NCI-H2107 treated with DMSO at 0.1 percent for 48 hours (cell line): ENCODE data around the gene S100B.

Source experiments
- DNase-seq: peaks from one replicate; lab custom pipeline; 2025; ENCODE audit not compliant: unreplicated experiment; lab: John Stamatoyannopoulos, UW

The S100B gene

DNA sequence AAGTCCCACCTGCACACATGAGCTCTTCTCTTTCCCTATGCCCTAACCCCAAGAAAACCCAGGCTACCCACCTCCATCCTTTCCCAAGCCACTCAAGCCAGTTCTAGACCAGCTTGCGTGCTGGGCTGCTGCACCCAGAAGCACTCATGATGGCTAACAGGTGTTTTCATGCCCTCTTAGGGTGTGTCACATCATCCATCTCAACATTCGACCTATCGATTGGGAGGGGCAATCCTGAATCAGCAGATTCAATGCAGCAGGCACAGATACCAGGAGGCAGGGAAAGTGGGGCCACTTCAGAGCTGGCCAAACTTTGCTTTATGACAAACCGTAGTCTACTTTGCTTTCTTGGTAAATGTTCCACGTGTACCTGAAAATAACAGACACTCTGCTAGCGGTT is 24.0 kb upstream of the S100B start:
- DNase-seq, result no peak

DNA sequence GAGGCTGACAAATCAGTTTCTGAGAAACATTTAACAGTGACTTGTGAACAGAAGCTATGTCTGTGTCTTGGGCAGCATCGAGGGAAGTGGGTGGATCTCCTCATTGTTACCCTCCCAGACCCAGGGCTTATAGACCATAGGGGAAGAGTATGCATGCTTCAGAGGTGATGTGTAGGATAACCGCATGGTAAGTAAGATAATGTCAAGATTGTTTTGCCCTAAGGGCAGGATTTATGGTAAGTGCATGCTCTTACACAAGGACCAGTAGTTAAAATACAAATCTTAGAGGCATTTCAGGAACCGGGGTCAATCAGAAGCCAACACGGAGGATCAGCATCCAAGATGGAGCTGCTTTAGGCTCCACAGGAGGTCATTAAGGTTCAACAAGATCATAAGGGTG is 22.8 kb upstream of the S100B start:
- no peak for DNase-seq

DNA sequence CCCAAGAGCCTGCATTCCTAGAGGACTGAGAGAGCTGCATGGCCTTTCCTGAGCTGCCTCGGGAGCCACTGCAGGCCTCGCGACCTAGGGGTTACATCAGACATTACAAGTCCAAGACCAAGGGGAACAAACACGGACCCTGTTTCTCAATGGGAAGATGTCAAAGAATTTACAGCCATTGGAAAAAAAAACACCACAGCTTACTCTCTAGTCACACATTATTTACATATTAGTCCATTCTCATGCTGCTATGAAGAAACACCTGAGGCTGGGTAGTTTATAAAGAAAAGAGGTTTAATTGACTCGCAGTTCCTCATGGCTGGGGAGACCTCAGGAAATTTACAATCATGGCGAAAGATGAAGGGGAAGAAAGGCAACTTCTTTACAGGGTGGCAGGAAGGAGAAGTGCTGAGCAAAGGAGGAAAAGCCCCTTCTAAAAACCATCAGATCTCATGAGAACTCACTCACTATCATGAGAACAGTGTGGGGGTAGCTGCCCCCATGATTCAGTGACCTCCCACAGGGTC is 22.2 kb upstream of the S100B start:
- DNase-seq, result no peak

DNA sequence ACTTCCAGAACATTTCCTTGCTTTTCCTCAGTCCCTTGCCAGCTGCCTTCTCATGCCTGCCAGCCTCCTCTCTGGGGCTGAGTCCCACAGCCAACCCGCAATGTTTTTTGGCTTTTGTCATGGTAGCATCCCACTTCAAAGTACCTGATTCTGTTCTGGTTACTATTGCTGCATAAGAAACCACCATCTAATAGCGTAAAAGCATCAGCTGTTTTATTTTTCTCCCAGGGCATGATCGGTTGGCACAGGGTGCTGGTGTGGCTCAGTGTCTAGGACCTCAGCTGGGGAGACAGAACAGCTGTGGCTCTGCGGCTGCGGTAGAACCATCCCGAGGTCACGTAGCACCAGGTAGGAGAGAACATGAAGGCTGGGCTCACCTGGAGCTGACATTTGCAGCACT is 21.7 kb upstream of the S100B start:
- no peak for DNase-seq

DNA sequence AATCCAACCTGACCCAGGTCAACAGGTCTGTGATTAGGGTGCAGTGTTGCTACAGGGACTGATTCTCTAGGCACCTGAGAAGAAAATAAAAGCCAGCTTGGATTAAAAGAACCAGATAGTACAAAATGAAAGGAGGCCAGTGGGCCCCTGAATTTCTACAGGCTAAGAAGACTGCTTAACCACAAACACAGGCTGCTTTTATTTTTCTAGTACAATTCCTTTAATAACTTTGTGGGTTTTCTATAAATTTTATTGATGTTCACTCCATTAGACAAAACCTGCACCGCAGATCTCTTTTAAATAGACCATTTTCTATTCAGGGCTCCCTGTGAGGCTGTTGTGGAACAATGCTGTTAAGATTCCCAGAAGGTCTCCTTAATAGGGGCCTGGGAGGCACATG is 20.9 kb upstream of the S100B start:
- no peak for DNase-seq

DNA sequence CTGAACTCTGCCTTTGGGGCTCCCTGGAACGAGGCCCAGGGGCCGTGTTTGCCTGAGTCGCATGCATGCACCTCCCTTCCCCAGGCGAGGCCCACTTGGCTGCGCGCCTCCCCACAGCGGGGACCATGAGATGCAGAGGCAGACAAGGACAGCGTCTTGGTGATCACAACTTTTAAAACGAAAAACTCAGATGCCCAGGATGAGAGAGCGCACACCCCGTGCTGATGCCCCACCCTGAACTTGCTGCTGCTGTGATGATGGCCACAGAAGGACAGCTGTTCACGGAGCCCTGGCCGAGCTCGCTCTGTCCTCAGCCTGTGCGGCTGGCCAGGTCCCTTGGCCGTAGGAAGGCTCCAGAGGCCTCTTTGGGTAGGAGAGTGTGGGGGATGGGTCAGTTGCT is 19.2 kb upstream of the S100B start:
- DNase-seq, result no peak

DNA sequence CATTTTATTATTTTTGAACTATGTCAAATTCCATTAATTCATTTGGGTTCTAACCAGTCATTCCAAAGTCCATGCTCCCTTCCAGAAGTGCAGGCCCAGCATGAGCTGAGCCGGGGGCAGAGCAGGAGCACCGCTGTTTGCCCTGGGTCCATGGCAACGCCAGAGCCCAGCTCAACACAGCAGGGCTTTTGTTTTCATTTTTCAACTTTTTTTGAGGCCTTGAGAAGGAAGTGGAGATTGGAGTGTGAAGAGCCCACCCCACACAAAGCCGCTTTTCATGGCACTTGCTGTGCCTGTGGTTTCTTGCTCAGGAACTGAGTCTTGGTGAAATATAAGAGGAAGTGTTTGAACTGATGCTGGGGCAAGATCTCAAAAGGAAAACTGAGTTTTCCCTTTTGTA is 17.3 kb upstream of the S100B start:
- DNase-seq, result no peak

- no peak for DNase-seq
Measured at GRCh38 chr21:46621457-46622182, 16.7 kb upstream of the S100B start.

- DNase-seq, result no peak
Measured at GRCh38 chr21:46620846-46621245, 16.0 kb upstream of the S100B start.

DNA sequence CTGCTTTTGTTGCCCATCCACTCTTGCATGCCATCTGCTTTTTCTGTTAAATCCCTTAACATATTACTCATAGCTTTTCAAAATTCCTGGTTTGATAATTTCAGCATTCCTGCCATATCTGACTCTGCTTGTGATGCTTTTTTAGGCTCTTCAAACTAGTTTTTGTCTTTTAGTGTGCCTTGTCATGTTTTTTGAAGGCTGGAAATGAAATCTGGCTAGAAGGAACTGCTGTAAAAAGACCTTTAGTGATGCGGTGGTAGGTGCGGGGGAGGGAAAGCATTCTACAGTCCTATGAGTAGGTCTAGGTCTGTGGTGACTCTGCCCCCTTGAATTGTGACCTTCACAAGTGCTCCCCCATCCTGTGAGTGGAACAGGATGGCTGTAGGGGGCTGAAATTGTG is 15.0 kb upstream of the S100B start:
- DNase-seq, result no peak

DNA sequence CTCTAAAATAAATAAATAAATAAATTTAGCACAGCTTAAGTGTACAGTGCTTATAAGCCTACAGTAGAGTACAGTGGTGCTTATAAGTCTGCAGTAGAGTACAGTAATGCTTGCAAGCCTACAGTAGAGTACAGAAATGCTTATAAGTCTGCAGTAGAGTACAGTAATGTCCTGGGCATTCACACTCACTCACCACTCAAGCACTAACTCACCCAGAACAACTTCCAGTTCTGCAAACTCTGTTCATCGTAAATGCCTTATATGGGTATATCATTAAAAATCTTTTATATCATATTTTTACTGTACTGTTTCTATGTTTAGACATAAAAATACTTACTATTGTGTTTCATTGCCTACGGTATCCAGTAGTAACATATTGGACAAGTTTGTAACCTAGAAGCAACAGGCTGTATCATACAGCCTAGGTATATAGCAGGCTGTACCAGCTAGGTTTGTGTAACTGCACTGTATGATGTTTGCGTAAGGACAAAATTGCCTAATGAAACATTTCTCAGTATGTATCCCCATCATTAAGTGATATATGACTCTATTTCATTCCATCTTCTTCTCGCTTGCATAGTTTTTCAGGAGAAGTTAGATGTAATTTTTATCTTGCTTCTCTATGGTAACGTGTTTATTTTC is 14.0 kb upstream of the S100B start:
- no peak for DNase-seq

- DNase-seq, result no peak
Measured at GRCh38 chr21:46617267-46618051, 12.6 kb upstream of the S100B start.

GRCh38 chr21:46616656-46617055 is 11.8 kb upstream of the S100B start:
- no peak for DNase-seq

- no peak for DNase-seq
Measured at GRCh38 chr21:46616050-46616449, 11.2 kb upstream of the S100B start.

DNA sequence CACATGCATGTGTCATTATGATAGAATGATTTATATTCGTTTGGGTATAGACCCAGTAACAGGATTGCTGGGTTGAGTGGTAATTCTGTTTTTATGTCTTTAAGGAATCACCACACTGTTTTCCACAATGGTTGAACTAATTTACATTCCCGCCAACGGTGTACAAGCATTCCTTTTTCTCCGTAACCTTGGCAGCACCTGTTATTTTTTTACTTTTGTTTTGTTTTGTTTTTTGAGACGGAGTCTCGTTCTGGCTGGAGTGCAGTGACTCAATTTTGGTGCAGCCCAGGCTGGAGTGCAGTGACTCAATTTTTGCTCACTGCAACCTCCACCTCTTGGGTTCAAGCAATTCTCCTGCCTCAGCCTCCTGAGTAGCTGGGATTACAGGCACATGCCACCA is 8.5 kb upstream of the S100B start:
- no peak for DNase-seq

- no peak for DNase-seq
Measured at GRCh38 chr21:46610018-46610701, 5.3 kb upstream of the S100B start.

- DNase-seq, result no peak
Measured at GRCh38 chr21:46608672-46609111, 3.8 kb upstream of the S100B start.

- DNase-seq, result no peak
Measured at GRCh38 chr21:46607636-46608035, 2.8 kb upstream of the S100B start.

DNA sequence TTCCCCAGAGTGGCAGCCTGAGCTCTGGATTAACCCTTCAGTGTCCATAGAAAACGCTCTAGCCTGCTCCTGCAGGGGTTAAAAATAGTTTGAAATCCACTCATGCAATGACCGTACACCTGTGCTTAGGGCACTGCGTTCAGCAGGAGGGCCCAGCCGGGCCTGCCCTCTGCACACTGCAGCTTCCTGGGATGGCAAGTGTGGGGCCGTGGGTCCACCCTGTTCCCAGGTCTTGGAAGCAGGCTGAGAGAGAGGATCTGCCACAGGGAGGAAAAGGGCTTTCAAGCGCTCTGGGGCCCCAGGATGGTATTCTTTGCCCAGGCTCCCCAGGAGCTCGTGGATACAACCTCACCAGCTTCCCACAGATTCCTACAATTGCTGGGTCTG is 1.5 kb upstream of the S100B start:
- no peak for DNase-seq

- no peak for DNase-seq
Measured at GRCh38 chr21:46605767-46606426, 1.0 kb upstream of the S100B start.
